GM19240 (cell line): ENCODE measurements around the gene CXCL3.
"Not testable (repeated sequence)": the region's sequence is repeated elsewhere in the genome, so short reads cannot be mapped to it uniquely, and the experiment has no call there.

Source experiments
- DNase-seq: peaks from one replicate; pipeline ENCODE4 v3.0.0; 2011; ENCODE audit warnings: low spot score; ENCODE audit not compliant: insufficient read length

CXCL3 gene

GRCh38 chr4:74038425-74039314 is at the start of gene CXCL3:
TSS of gene CXCL3 (minus strand) at chr4:74038689. CDS start at chr4:74038611, 78 bp downstream.
- no peak for DNase-seq

- DNase-seq, result no peak
These were observed 49.0 kb upstream of the CXCL3 start for GRCh38 chr4:74087481-74087880.

GRCh38 chr4:74085669-74086068 is 47.2 kb upstream of the CXCL3 start:
- DNase-seq, result no peak

- DNase-seq, result no peak
These were observed 46.5 kb upstream of the CXCL3 start for GRCh38 chr4:74084984-74085383.

- no peak for DNase-seq
These were observed 45.1 kb upstream of the CXCL3 start for GRCh38 chr4:74083546-74083945.

GRCh38 chr4:74081035-74081434 is 42.5 kb upstream of the CXCL3 start:
- DNase-seq, result no peak

- DNase-seq, result not testable (repeated sequence)
These were observed 41.9 kb upstream of the CXCL3 start for GRCh38 chr4:74080351-74080750.

DNA sequence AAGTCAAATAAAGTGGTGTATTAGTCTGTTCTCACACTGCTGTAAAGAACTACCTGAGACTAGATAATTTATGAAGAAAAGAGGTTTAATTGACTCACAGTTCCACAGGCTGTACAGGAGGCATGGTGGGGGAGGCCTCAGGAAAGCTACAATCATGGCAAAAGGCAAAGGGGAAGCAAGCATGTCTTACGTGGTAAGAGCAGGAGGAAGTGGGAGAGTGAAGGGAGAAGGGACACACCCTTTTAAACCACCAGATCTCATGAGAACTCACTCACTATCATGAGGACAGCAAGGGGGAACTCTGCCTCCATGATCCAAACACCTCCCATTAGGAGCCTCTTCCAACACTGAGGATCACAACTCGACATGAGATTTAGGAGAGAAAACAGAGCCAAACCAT is 40.5 kb upstream of the CXCL3 start:
- DNase-seq, result not testable (repeated sequence)

- no peak for DNase-seq
These were observed 34.9 kb upstream of the CXCL3 start for GRCh38 chr4:74073358-74073757.

DNA sequence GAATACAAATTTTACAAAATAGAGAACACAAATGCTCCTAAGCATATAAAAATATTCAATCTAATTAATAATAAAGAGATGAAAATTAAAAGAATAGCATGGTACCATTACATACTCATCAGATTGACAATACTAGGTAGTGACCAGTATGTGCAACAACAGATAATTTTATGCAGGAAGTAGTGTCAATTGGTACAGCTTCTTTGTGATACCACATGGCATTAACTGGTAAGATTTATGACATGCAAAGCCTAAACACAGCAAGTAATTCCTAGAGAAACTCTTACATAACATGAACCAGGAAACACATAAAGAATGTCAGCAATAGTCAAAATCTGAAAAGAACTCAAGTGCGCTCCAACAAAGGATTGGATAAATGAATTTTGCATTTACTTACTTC is 34.2 kb upstream of the CXCL3 start:
- no peak for DNase-seq

DNA sequence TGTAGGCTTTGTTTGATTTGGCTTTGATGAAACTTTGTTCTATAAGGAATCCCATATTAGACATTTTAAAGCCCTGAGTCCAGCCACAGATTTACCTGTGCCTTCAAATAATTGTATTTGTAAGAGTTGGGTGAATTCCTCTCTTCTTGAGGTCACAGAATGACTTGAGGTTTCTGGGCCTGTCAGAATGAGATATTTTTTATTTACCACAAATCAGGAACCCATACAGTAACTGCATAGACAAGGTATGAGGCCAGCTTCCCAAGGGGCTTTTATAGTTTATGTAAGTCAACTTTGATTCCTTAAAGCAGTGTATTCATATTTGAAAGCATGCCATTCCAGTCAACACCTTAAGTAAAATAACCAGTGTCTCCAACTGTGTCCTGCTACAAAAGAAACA is 29.1 kb upstream of the CXCL3 start:
- DNase-seq, result no peak

- DNase-seq, result no peak
These were observed 27.7 kb upstream of the CXCL3 start for GRCh38 chr4:74066232-74066631.

- no peak for DNase-seq
These were observed 26.7 kb upstream of the CXCL3 start for GRCh38 chr4:74065115-74065642.

GRCh38 chr4:74063859-74064258 is 25.4 kb upstream of the CXCL3 start:
- DNase-seq, result no peak

DNA sequence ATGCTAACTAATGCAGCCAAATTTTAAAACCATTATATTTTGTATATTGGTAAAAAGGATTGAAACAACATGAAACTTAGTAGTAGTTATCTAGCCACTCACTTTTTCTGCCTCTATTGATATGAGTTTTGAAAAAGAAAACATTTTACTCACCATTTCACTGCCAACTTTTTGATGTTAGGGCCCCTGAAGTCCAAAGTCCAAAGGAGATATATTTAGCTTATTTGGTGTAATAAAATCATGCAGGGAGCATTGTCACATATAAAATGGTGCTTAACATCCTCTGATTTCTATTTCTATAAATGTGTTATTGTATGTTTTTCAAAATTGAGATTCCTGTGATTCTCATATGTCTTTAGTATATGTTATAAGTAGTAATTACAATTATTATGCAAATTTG is 24.5 kb upstream of the CXCL3 start:
- DNase-seq, result no peak

DNA sequence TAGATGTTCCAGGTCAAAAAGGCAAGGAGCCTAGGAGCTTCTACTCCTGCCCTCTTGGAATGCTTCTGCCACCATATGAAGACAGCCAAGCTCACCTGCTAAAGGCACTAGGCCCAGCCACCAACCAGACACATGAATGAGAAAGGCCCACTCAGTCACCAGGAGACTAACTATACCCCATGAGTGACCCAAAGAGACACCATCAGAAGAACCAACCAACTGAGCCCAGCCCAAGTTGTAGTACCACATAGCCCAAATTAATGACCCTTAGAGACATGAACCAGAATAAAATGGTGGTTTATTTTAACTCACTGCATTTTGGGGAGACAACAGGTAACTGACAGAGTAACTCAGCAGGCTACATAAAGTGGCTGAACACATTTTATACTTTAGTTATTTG is 22.9 kb upstream of the CXCL3 start:
- no peak for DNase-seq

DNA sequence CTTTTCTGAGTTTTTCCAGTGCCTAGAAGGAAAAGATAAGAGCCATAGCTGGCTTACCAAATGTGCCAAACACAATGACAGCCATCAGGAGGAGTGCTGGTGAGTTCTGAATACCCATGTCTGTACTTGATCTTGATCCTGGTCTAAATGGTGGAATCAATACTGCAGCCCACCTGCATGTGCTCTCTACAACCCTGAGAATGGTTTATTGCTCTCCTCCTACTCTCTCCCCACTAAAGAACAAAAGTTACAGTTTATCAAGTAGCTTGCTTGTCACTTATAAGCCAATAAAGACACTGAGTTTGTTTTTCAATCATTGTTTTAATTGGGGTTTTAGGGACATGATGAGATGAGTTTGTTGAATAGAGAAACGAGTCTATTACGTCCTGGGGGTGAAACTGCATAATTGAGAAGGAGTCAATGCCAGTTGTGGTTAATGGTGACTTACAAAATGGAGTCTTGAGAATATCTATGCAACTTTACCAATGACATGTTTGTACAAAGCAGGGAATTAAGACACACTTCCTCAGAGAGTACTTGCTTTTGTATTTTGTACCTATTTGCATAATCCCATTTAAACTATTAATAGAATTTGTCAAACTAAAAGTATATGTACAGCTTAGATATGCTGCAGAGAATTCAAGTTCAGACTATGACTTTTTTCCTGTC is 20.8 kb upstream of the CXCL3 start:
- DNase-seq, result no peak

- DNase-seq, result no peak
These were observed 19.7 kb upstream of the CXCL3 start for GRCh38 chr4:74058048-74058651.

DNA sequence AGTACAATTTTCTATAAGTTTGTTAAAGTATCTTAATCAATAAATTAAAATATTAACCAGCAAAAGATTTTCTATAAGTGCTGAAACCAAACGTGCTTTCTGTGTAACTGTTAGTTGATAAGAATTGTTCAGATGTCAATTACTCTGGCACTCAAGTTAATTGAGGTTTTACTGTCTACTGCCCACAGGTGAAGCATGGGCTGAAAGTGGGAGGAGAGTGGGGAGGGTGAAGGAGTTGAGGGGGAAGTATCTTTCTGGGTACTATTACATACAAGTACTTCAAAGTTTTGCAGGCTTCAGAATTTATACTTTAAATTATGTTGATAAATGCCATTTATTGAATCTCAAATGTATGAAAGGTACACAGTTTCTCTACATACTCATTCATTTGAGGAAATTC is 19.1 kb upstream of the CXCL3 start:
- no peak for DNase-seq

DNA sequence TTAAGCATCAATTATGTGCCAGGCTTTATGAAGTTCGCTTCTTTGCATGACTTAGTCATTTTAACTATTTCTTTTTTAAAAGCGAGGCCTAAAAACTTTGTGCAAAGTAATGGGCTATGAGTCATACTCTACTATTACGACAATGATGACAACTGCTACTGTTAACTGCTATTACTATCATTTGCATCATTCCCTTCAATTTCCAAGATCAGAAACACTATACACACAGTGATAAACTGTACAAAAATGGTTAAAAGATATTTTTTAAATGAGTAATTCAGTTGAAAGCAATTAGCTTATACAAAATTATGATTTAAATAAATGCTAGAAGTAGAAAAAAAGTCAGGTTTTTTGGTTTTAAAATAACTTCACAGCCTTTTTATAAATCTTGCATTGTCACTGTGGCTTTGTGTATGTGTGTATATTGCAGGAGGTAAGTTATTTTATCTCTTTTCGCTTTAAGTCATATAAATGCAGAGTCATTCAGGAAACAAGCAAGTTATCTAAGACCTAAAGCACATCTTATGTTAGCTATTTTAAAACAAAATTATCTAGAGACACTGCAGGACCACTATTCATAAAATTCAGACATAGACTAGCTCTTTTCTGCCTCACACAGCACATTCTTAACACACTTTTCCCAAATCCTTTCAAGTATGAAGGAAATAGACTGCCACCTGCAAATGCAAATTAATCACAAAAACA is 18.5 kb upstream of the CXCL3 start:
- DNase-seq, result no peak

GRCh38 chr4:74056114-74056857 is 17.8 kb upstream of the CXCL3 start:
- DNase-seq, result no peak
